ENCODE results near the gene HEATR5A.

DNA sequence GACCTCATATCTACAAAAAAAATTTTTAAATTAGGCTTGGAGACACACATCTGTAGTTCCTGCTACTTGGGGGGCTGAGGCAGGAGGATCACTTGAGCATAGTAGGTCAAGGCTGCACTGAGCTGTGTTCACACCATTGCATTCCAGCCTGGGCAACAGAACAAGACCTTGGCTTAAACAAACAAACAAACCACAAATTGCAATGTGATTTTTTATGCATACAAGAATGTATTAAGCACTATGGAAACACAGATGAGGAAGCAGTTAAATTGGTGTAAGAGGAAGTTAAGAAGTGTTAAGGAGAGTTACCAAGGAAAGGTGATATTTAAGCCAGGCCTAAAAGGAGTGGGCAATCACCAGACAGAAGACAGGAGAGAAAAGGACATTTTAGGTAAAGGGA, 129.1 kb downstream of the HEATR5A start:
- TF ChIP-seq, protein P1, sequence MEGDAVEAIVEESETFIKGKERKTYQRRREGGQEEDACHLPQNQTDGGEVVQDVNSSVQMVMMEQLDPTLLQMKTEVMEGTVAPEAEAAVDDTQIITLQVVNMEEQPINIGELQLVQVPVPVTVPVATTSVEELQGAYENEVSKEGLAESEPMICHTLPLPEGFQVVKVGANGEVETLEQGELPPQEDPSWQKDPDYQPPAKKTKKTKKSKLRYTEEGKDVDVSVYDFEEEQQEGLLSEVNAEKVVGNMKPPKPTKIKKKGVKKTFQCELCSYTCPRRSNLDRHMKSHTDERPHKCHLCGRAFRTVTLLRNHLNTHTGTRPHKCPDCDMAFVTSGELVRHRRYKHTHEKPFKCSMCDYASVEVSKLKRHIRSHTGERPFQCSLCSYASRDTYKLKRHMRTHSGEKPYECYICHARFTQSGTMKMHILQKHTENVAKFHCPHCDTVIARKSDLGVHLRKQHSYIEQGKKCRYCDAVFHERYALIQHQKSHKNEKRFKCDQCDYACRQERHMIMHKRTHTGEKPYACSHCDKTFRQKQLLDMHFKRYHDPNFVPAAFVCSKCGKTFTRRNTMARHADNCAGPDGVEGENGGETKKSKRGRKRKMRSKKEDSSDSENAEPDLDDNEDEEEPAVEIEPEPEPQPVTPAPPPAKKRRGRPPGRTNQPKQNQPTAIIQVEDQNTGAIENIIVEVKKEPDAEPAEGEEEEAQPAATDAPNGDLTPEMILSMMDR (IDR thresholded peaks at IDR 0.05; ENCODE audit: borderline replicate concordance, extremely low read depth, low read length, poor library complexity, severe bottlenecking) = no peak
- no peak for TF ChIP-seq EZH2 (IDR thresholded peaks at IDR 0.05; ENCODE audit: borderline replicate concordance, low read depth, low read length, severe bottlenecking)
